ENCODE results near the gene NBAS.

- TF ChIP-seq POLR2AphosphoS5 (IDR thresholded peaks at IDR 0.05; ENCODE audit: low read depth, low read length) (no peak), REST (IDR thresholded peaks at IDR 0.05; ENCODE audit: insufficient read depth in 1 of 2, low read depth in 2 of 2, low read length in 1 of 2) (no peak), TCF7L2 (IDR thresholded peaks at IDR 0.05; ENCODE audit: low read depth, low read length) (no peak)
- TF ChIP-seq, protein P1, sequence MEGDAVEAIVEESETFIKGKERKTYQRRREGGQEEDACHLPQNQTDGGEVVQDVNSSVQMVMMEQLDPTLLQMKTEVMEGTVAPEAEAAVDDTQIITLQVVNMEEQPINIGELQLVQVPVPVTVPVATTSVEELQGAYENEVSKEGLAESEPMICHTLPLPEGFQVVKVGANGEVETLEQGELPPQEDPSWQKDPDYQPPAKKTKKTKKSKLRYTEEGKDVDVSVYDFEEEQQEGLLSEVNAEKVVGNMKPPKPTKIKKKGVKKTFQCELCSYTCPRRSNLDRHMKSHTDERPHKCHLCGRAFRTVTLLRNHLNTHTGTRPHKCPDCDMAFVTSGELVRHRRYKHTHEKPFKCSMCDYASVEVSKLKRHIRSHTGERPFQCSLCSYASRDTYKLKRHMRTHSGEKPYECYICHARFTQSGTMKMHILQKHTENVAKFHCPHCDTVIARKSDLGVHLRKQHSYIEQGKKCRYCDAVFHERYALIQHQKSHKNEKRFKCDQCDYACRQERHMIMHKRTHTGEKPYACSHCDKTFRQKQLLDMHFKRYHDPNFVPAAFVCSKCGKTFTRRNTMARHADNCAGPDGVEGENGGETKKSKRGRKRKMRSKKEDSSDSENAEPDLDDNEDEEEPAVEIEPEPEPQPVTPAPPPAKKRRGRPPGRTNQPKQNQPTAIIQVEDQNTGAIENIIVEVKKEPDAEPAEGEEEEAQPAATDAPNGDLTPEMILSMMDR (IDR thresholded peaks at IDR 0.05), result no peak
These were observed 213.1 kb downstream of the NBAS start for GRCh38 chr2:15348045-15348444.

Data from Panc1 (cell line).